GM12878 (cell line): Measurements from ENCODE around the gene LETMD1. TPM values are rescaled to one million over a fixed set of nuclear protein-coding genes. Genes with fewer than 3 reads are reported as not detected.

Experiments used
- CBX3 ChIP-seq: fragments of 200-600 bp; sonication (generic); IDR thresholded peaks from 2 replicates; pipeline ENCODE4 v1.6.1; 2016; ENCODE audit warnings: low read depth, borderline replicate concordance
- CBX5 ChIP-seq: sonication (generic); IDR thresholded peaks from 2 replicates; pipeline ENCODE4 v1.6.1; 2016; ENCODE audit warnings: low read depth, moderate library complexity, mild to moderate bottlenecking, inconsistent platforms
- CEBPB ChIP-seq, 2 experiments: fragments of 150-350 bp in 1 of 2; IDR thresholded peaks; 2 replicates each; pipeline ENCODE4 v1.6.1; 2012 to 2014; ENCODE audit warnings: low read depth in 2 of 2, low read length in 2 of 2, borderline replicate concordance in 1 of 2, inconsistent platforms in 1 of 2
- E2F4 ChIP-seq: IDR thresholded peaks from 2 replicates; pipeline ENCODE4 v1.6.1; 2012; ENCODE audit warnings: low read depth, low read length, improper control_type of control experiment
- MTA3 ChIP-seq: IDR thresholded peaks from 2 replicates; pipeline ENCODE4 v1.6.1; 2012; ENCODE audit warnings: low read length, inconsistent platforms, borderline replicate concordance
- NFYB ChIP-seq: IDR thresholded peaks from 2 replicates; pipeline ENCODE4 v1.6.1; 2011; ENCODE audit warnings: low read depth, mild to moderate bottlenecking, low read length, improper control_type of control experiment, moderate library complexity; ENCODE audit not compliant: insufficient read depth
- NR2C1 ChIP-seq: fragments of 450-650 bp; IDR thresholded peaks from 2 replicates; pipeline ENCODE4 v1.6.1; 2017; ENCODE audit warnings: antibody characterized with exemption, mild to moderate bottlenecking, moderate library complexity
- PAX5 ChIP-seq: IDR thresholded peaks from 2 replicates; pipeline ENCODE4 v1.6.1; 2011; ENCODE audit warnings: low read depth, low read length, borderline replicate concordance
- POLR2AphosphoS2 ChIP-seq: IDR thresholded peaks from 2 replicates; pipeline ENCODE4 v1.6.1; 2011; ENCODE audit warnings: low read depth, mild to moderate bottlenecking, low read length, improper control_type of control experiment, moderate library complexity
- SKIL ChIP-seq: fragments of 450-650 bp; IDR thresholded peaks from 2 replicates; pipeline ENCODE4 v1.6.1; 2017; ENCODE audit warnings: mild to moderate bottlenecking, low read depth, inconsistent platforms; ENCODE audit not compliant: poor library complexity, severe bottlenecking
- SRF ChIP-seq, 2 experiments: IDR thresholded peaks; 2 replicates each; pipeline ENCODE4 v1.6.1; 2011; ENCODE audit warnings: low read depth in 2 of 2, low read length in 2 of 2, mild to moderate bottlenecking in 1 of 2, moderate library complexity in 1 of 2
- ZZZ3 ChIP-seq: IDR thresholded peaks from 2 replicates; pipeline ENCODE4 v1.6.1; 2011; ENCODE audit warnings: low read depth; ENCODE audit not compliant: control insufficient read depth, insufficient read length
- polyA plus RNA-seq, 11 experiments: library from polyadenylated mRNA; depleted of rRNA in 4 of 11; unstranded in 6 of 11; stranded (reverse) in 5 of 11; fragments of >200 nt; fragmentation: Nextera tagmentation in 4 of 11; fragmentation: Illumina TruSeq in 1 of 11; extraction: Ambion mirVana in 4 of 11; extraction: Trizol in 1 of 11; gene quantifications; 1 replicate in 1 of 11; 2 replicates in 10 of 11; pipeline versions ENCODE4 v1.2.1 to v1.2.3, GENCODE V29; 2011 to 2016; ENCODE audit warnings: inconsistent platforms in 2 of 11, missing spikeins in 2 of 11, low read depth in 1 of 11
- total RNA-seq, 4 experiments: library from RNA; depleted of rRNA in 3 of 4; stranded (reverse); fragments of >200 nt in 3 of 4; fragmentation: Illumina TruSeq in 1 of 4; extraction: Trizol in 1 of 4; gene quantifications; 2 replicates each; pipeline versions ENCODE4 v1.2.1 to v1.2.3, GENCODE V29; 2013 to 2021
- TF ChIP-seq, protein P1 (sequence below): fragments of 450-650 bp; IDR thresholded peaks from 2 replicates; pipeline ENCODE4 v1.6.1; 2016; ENCODE audit warnings: mild to moderate bottlenecking, moderate library complexity, borderline replicate concordance
- TF ChIP-seq, protein P2 (sequence below): IDR thresholded peaks from 2 replicates; pipeline ENCODE4 v1.6.1; 2012; ENCODE audit warnings: mild to moderate bottlenecking, low read depth, low read length

The LETMD1 gene
- total and polyA plus RNA-seq, 10 of the 15 experiments (the other 5 are each of a cell fraction or from before 2014, with no cell fraction given), result 30.3 to 116 (median 51.5) TPM

- TF ChIP-seq, protein P1, sequence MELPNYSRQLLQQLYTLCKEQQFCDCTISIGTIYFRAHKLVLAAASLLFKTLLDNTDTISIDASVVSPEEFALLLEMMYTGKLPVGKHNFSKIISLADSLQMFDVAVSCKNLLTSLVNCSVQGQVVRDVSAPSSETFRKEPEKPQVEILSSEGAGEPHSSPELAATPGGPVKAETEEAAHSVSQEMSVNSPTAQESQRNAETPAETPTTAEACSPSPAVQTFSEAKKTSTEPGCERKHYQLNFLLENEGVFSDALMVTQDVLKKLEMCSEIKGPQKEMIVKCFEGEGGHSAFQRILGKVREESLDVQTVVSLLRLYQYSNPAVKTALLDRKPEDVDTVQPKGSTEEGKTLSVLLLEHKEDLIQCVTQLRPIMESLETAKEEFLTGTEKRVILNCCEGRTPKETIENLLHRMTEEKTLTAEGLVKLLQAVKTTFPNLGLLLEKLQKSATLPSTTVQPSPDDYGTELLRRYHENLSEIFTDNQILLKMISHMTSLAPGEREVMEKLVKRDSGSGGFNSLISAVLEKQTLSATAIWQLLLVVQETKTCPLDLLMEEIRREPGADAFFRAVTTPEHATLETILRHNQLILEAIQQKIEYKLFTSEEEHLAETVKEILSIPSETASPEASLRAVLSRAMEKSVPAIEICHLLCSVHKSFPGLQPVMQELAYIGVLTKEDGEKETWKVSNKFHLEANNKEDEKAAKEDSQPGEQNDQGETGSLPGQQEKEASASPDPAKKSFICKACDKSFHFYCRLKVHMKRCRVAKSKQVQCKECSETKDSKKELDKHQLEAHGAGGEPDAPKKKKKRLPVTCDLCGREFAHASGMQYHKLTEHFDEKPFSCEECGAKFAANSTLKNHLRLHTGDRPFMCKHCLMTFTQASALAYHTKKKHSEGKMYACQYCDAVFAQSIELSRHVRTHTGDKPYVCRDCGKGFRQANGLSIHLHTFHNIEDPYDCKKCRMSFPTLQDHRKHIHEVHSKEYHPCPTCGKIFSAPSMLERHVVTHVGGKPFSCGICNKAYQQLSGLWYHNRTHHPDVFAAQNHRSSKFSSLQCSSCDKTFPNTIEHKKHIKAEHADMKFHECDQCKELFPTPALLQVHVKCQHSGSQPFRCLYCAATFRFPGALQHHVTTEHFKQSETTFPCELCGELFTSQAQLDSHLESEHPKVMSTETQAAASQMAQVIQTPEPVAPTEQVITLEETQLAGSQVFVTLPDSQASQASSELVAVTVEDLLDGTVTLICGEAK, result peak; percentile 87; the same call in 1 of the 2 replicates
- no peak for TF ChIP-seq CEBPB (IDR thresholded peaks at IDR 0.05; ENCODE audit: borderline replicate concordance in 1 of 2, low read depth in 2 of 2, low read length in 2 of 2)
- peak; percentile 93 for TF ChIP-seq NR2C1
- TF ChIP-seq, protein P2, sequence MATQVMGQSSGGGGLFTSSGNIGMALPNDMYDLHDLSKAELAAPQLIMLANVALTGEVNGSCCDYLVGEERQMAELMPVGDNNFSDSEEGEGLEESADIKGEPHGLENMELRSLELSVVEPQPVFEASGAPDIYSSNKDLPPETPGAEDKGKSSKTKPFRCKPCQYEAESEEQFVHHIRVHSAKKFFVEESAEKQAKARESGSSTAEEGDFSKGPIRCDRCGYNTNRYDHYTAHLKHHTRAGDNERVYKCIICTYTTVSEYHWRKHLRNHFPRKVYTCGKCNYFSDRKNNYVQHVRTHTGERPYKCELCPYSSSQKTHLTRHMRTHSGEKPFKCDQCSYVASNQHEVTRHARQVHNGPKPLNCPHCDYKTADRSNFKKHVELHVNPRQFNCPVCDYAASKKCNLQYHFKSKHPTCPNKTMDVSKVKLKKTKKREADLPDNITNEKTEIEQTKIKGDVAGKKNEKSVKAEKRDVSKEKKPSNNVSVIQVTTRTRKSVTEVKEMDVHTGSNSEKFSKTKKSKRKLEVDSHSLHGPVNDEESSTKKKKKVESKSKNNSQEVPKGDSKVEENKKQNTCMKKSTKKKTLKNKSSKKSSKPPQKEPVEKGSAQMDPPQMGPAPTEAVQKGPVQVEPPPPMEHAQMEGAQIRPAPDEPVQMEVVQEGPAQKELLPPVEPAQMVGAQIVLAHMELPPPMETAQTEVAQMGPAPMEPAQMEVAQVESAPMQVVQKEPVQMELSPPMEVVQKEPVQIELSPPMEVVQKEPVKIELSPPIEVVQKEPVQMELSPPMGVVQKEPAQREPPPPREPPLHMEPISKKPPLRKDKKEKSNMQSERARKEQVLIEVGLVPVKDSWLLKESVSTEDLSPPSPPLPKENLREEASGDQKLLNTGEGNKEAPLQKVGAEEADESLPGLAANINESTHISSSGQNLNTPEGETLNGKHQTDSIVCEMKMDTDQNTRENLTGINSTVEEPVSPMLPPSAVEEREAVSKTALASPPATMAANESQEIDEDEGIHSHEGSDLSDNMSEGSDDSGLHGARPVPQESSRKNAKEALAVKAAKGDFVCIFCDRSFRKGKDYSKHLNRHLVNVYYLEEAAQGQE, result peak; percentile 66
- TF ChIP-seq SKIL, result peak; percentile 24
- peak; percentile 90 for TF ChIP-seq NFYB
- no peak for TF ChIP-seq CBX3
- TF ChIP-seq MTA3, result no peak; the same call in 1 of the 2 replicates
- peak; percentile 50; the same call in 1 of the 2 replicates for TF ChIP-seq PAX5
- TF ChIP-seq ZZZ3, result no peak
- TF ChIP-seq CBX5, result no peak
- 0 out of 2 replicates have a peak, but pooled peaks have one; percentile 15 for TF ChIP-seq E2F4
- peak; percentile 93; the same call in 1 of the 2 replicates for TF ChIP-seq POLR2AphosphoS2
- TF ChIP-seq SRF (IDR thresholded peaks at IDR 0.05; ENCODE audit: low read depth in 2 of 2, low read length in 2 of 2), result 0 out of 4 replicates have a peak, but pooled peaks of 1 of the 2 experiments have one; percentile 16
Measured at GRCh38 chr12:51047655-51048540, at the start of gene LETMD1 (continued).
